ENCODE data around the gene MRPL19. TPM values are rescaled to one million over a fixed set of nuclear protein-coding genes. Genes with fewer than 3 reads are reported as not detected.
"Not testable (repeated sequence)": the region's sequence is repeated elsewhere in the genome, so short reads cannot be mapped to it uniquely, and the experiment has no call there.

Gene MRPL19
- total RNA-seq, 1 donor from 2014 or later, result 166 TPM

GRCh38 chr2:75710577-75711253, 64.1 kb downstream of the MRPL19 start, which contains the start of gene GCFC2:
GCFC2 (minus strand) TSS chr2:75710915; CDS start chr2:75710855, 60 bp downstream.
- Histone ChIP-seq H3K27ac (peak within 1 kb of the TSS; percentile 86 to 93), H3K9me3 (no peaks in the 10 kb centered on the region), H3K36me3 (peaks cover 0 to 4% of the 10 kb centered on the region in 2 donors), H3K27me3 (no peaks in the 10 kb centered on the region), H3K4me1 (peaks cover 0 to 11% of the 10 kb centered on the region in 2 donors), H3K4me3 (peak within 1 kb of the TSS; percentile 77 to 84)
- DNase-seq (ENCODE audit: low spot score in 2 of 2), result peak; percentile 51 to 91
- TF ChIP-seq, protein P1, sequence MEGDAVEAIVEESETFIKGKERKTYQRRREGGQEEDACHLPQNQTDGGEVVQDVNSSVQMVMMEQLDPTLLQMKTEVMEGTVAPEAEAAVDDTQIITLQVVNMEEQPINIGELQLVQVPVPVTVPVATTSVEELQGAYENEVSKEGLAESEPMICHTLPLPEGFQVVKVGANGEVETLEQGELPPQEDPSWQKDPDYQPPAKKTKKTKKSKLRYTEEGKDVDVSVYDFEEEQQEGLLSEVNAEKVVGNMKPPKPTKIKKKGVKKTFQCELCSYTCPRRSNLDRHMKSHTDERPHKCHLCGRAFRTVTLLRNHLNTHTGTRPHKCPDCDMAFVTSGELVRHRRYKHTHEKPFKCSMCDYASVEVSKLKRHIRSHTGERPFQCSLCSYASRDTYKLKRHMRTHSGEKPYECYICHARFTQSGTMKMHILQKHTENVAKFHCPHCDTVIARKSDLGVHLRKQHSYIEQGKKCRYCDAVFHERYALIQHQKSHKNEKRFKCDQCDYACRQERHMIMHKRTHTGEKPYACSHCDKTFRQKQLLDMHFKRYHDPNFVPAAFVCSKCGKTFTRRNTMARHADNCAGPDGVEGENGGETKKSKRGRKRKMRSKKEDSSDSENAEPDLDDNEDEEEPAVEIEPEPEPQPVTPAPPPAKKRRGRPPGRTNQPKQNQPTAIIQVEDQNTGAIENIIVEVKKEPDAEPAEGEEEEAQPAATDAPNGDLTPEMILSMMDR (IDR thresholded peaks at IDR 0.05), result peak; percentile 33 to 50 (median 33)
- intact Hi-C loops (cut with DNase I), result loop anchor here (5.0 kb wide), 1 partner anchor 63 kb away; the partner anchor contains the start of gene MRPL19

DNA sequence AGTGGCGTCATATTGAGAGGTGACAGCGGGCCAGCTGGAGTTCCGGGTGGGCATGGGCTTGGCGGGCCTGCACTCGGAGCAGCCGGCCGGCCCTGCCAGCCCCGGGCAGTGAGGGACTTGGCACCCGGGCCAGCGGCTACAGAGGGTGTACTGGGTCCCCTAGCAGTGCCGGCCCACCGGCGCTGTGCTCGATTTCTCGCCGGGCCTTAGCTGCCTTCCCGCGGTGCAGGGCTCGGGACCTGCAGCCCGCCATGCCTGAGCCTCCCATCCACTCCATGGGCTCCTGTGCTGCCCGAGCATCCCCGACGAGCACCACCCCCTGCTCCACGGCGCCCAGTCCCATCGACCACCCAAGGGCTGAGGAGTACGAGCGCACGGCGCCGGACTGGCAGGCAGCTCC, 65.0 kb downstream of the MRPL19 start:
- intact Hi-C loops (cut with DNase I), result loop anchor here (5.0 kb wide), 1 partner anchor 64 kb away; the partner anchor contains the start of gene MRPL19
- H3K27me3 ChIP-seq; H3K9me3 ChIP-seq; H3K4me3 ChIP-seq; DNase-seq (ENCODE audit: low spot score in 2 of 2); H3K36me3 ChIP-seq: not testable (repeated sequence)
- Histone ChIP-seq H3K27ac (peak overlapping the region in 1 of 2 donors; percentile 93), H3K4me1 (peaks cover 0 to 11% of the 10 kb centered on the region in 2 donors)

DNA sequence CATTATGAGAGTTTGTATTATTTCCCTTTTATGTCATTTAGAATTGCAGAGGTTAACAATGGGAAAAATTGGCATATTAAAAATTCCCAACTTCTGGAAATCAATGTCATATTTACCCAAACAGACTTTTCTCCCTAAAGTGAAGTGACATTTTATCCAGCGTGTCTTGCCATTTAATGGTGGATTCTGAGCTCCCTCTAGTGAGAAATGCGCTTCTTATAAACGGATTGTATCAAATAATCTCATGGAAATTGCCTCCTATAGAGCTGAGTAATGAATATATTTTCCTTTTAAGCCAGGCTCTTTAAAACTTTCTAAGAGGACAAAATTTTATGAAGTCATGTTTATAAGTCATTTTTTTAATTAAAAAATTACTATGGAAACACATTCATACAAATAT, 69.8 kb downstream of the MRPL19 start:
- Histone ChIP-seq H3K4me3 (no peak overlapping the region), H3K27ac (no peak overlapping the region), H3K36me3 (no peaks in the 10 kb centered on the region), H3K27me3 (no peaks in the 10 kb centered on the region), H3K4me1 (no peaks in the 10 kb centered on the region), H3K9me3 (no peaks in the 10 kb centered on the region)
- intact Hi-C loops (cut with DNase I), result no loop called here
- TF ChIP-seq, protein P1 (IDR thresholded peaks at IDR 0.05), result peak in 1 of 3 experiments; percentile 13
- DNase-seq (ENCODE audit: low spot score in 2 of 2), result no peak

DNA sequence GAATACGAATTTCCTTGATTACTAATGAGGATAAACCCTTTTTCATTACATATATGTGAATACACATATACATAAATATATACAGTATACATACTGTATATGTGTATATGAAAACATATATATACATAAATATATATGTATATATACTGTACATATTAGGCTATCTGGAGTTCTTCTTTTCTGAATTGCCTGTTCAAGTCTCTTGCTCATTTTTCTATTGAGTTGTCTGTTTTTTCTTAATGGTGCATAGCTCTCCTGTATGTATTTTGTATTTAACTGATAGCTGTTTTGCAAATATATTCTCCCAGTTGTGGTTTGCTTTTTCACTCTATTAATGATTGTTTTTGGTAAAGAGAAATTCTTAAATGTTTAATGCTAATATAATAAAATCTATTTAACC, 73.0 kb downstream of the MRPL19 start:
- no peak for DNase-seq (ENCODE audit: low spot score in 2 of 2)
- Histone ChIP-seq H3K36me3 (no peaks in the 10 kb centered on the region), H3K27me3 (no peaks in the 10 kb centered on the region), H3K9me3 (no peaks in the 10 kb centered on the region), H3K4me1 (no peaks in the 10 kb centered on the region), H3K4me3 (no peak overlapping the region), H3K27ac (no peak overlapping the region)
- TF ChIP-seq, protein P1 (IDR thresholded peaks at IDR 0.05), result no peak
- intact Hi-C loops (cut with DNase I), result no loop called here

DNA sequence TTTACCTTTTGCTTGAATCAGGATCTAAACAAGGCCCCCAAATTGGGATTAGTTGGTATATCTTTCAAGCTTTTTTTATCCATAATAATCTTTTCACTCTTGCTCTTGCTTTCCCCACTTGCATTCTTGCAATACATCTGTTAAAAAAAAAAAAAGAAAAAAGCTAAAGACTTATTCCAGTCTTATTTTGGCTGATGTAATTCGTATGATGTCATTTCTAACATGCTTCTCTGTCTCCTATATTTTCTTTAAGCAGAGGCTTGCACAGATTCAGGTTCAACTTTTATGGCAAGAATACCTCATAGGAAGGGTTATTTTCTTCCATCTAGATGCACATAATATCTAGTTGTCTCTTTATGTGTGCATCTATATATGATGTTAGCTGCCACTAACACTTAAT, 73.9 kb downstream of the MRPL19 start:
- Histone ChIP-seq H3K4me1 (no peaks in the 10 kb centered on the region), H3K36me3 (no peaks in the 10 kb centered on the region), H3K27me3 (no peaks in the 10 kb centered on the region), H3K9me3 (no peaks in the 10 kb centered on the region), H3K27ac (no peak overlapping the region), H3K4me3 (no peak overlapping the region)
- TF ChIP-seq, protein P1 (IDR thresholded peaks at IDR 0.05), result no peak
- DNase-seq (ENCODE audit: low spot score in 2 of 2), result no peak
- intact Hi-C loops (cut with DNase I), result no loop called here

GRCh38 chr2:75722687-75723086, 76.1 kb downstream of the MRPL19 start:
- H3K9me3 ChIP-seq, result no peaks in the 10 kb centered on the region
- TF ChIP-seq, protein P1 (IDR thresholded peaks at IDR 0.05), result no peak

More at GRCh38 chr2:75722687-75723086, 76.1 kb downstream of the MRPL19 start:
- intact Hi-C loops (cut with DNase I), result no loop called here
- DNase-seq (ENCODE audit: low spot score in 2 of 2), result no peak
- Histone ChIP-seq H3K4me3 (no peak overlapping the region), H3K27me3 (no peaks in the 10 kb centered on the region), H3K4me1 (no peaks in the 10 kb centered on the region), H3K36me3 (no peaks in the 10 kb centered on the region), H3K27ac (no peak overlapping the region)
